K562 (cell line): ENCODE measurements around the gene GPR55. TPM values are rescaled to one million over a fixed set of nuclear protein-coding genes. Genes with fewer than 3 reads are reported as not detected.

ENCODE experiments used
- ATAC-seq: fragments of 200-7000 bp; cut with Tn5 transposase; 3 replicates; pipeline ENCODE4 v1.9.1; 2020; ENCODE audit warnings: moderate library complexity
- BruUV-seq: library from RNA; stranded (reverse); fragments of 400-500 nt; replicated peaks from 2 replicates; lab custom pipeline; 2021; lab: Mats Ljungman, UMichigan
- CTCF ChIA-PET: fragments of 300-600 bp; formaldehyde crosslinking; extraction: SDS; loops from one replicate; lab custom pipeline; 2021; ENCODE audit warnings: low intra/inter-chr PET ratio; lab: Yijun Ruan, JAX
- POLR2A ChIA-PET: fragments of 300-600, 350-650 bp; sonication (Branson Sonifier 250); formaldehyde crosslinking; extraction: SDS; loops from one replicate; lab custom pipeline; 2021; ENCODE audit warnings: antibody characterized with exemption, inconsistent platforms; lab: Yijun Ruan, JAX
- DNase-seq, 4 experiments: peaks; one replicate each; pipeline versions ENCODE4 v3.0.0 to v3.0.0-alpha.2; 2011 to 2018; ENCODE audit warnings: low spot score in 3 of 4, mixed read lengths in 3 of 4; ENCODE audit errors: extremely low read depth in 1 of 4
- FAIRE-seq: peaks from 2 replicates; lab custom pipeline; 2011; peaks lifted over from hg19 to GRCh38; lab: Jason Lieb, UNC
- H2AFZ ChIP-seq: 2 replicates; pipeline ENCODE4 v1.6.0; 2011; ENCODE audit warnings: low read depth, low read length, control low read depth, inconsistent platforms
- H3K27ac ChIP-seq: fragments of 200-600 bp; 3 replicates; pipeline ENCODE4 v1.8.0; 2011; ENCODE audit warnings: low read depth, mild to moderate bottlenecking, control low read depth, inconsistent platforms, low read length, moderate library complexity, mixed read lengths; ENCODE audit errors: extremely low read depth
- H3K27me3 ChIP-seq, 2 experiments: fragments of 300-600 bp in 1 of 2; 2 replicates in 1 of 2; 3 replicates in 1 of 2; pipeline versions ENCODE4 v1.6.0 to v1.8.0; 2011; ENCODE audit warnings: inconsistent platforms in 2 of 2, low read length in 2 of 2, mild to moderate bottlenecking in 1 of 2, mixed read lengths in 1 of 2, moderate library complexity in 1 of 2; ENCODE audit not compliant: control insufficient read depth in 2 of 2, insufficient read depth in 2 of 2
- H3K36me3 ChIP-seq: fragments of 300-600 bp; 3 replicates; pipeline ENCODE4 v1.8.0; 2011; ENCODE audit warnings: mild to moderate bottlenecking, low read length, inconsistent platforms; ENCODE audit not compliant: control insufficient read depth, insufficient read depth
- H3K4me1 ChIP-seq, 2 experiments: fragments of 200-600 bp in 1 of 2; replicated peaks in 1 of 2; 2 replicates in 1 of 2; 3 replicates in 1 of 2; pipeline versions ENCODE4 v1.5.1 to v1.8.0; 2011; ENCODE audit warnings: inconsistent platforms in 2 of 2, low read length in 2 of 2, mild to moderate bottlenecking in 1 of 2, mixed read lengths in 1 of 2, moderate library complexity in 1 of 2; ENCODE audit not compliant: control insufficient read depth in 2 of 2, insufficient read depth in 2 of 2
- H3K4me2 ChIP-seq: 2 replicates; pipeline ENCODE4 v1.6.1; 2011; ENCODE audit warnings: low read length, control low read depth, inconsistent platforms, mixed read lengths; ENCODE audit not compliant: insufficient read depth
- H3K4me3 ChIP-seq: fragments of 200-600 bp; sonication (generic), shearing (Covaris generic); 2 replicates; pipeline ENCODE4 v1.5.1; 2016; ENCODE audit warnings: control low read depth, inconsistent platforms
- H3K79me2 ChIP-seq: fragments of 200-600 bp; 3 replicates; pipeline ENCODE4 v1.8.0; 2011; ENCODE audit warnings: low read length, inconsistent platforms; ENCODE audit not compliant: control insufficient read depth, insufficient read depth
- H3K9ac ChIP-seq, 2 experiments: 2 replicates each; pipeline versions ENCODE4 v1.6.0 to v1.6.1; 2011; ENCODE audit warnings: low read depth in 2 of 2, low read length in 2 of 2, control low read depth in 1 of 2, inconsistent platforms in 1 of 2, mild to moderate bottlenecking in 1 of 2, mixed read lengths in 1 of 2; ENCODE audit not compliant: insufficient read depth in 1 of 2
- H3K9me1 ChIP-seq: one replicate; pipeline ENCODE4 v1.6.0; 2011; ENCODE audit warnings: inconsistent platforms, mild to moderate bottlenecking, low read length, moderate library complexity; ENCODE audit not compliant: control insufficient read depth, insufficient read depth
- H3K9me3 ChIP-seq: replicated peaks from 2 replicates; pipeline ENCODE4 v1.5.1; 2011; ENCODE audit warnings: low read depth, low read length, inconsistent platforms; ENCODE audit not compliant: control insufficient read depth, insufficient read depth
- H4K20me1 ChIP-seq: replicated peaks from 2 replicates; pipeline ENCODE4 v1.6.1; 2011; ENCODE audit warnings: low read length, inconsistent platforms, mixed read lengths; ENCODE audit not compliant: control insufficient read depth, insufficient read depth
- BDP1 ChIP-seq: IDR thresholded peaks from 3 replicates; pipeline ENCODE4 v1.6.1; 2011; ENCODE audit not compliant: insufficient read length, insufficient read depth
- CBX3 ChIP-seq, 2 experiments: IDR thresholded peaks; 1 replicate in 1 of 2; 2 replicates in 1 of 2; pipeline ENCODE4 v1.6.1; 2012; ENCODE audit warnings: inconsistent platforms in 2 of 2, low read length in 2 of 2, borderline replicate concordance in 1 of 2, control low read depth in 1 of 2
- CC2D1A ChIP-seq: fragments of 450-650 bp; IDR thresholded peaks from 2 replicates; pipeline ENCODE4 v1.6.1; 2017; ENCODE audit warnings: mild to moderate bottlenecking
- CCAR2 ChIP-seq: fragments of 200-400 bp; formaldehyde crosslinking; IDR thresholded peaks from 2 replicates; pipeline ENCODE4 v1.6.1; 2017; ENCODE audit warnings: mild to moderate bottlenecking, low read depth, low read length
- HMG20A ChIP-seq: fragments of 450-650 bp; formaldehyde crosslinking; conservative IDR thresholded peaks from 2 replicates; pipeline ENCODE4 v1.4.0; 2020; ENCODE audit warnings: mild to moderate bottlenecking, mixed read lengths
- HNRNPK ChIP-seq: fragments of 200-400 bp; formaldehyde crosslinking; IDR thresholded peaks from one replicate; pipeline ENCODE4 v1.6.1; 2018; ENCODE audit warnings: mild to moderate bottlenecking, low read depth, low read length; ENCODE audit not compliant: poor library complexity, severe bottlenecking
- KDM4B ChIP-seq, 2 experiments: fragments of 450-650 bp in 1 of 2; sonication (generic) in 1 of 2; IDR thresholded peaks; 2 replicates each; pipeline ENCODE4 v1.6.1; 2016 to 2017; ENCODE audit warnings: borderline replicate concordance in 2 of 2, antibody characterized with exemption in 1 of 2, low read depth in 1 of 2, mild to moderate bottlenecking in 1 of 2
- NCOA6 ChIP-seq: fragments of 450-650 bp; IDR thresholded peaks from 2 replicates; pipeline ENCODE4 v1.6.1; 2017; ENCODE audit warnings: mild to moderate bottlenecking
- RCOR1 ChIP-seq, 2 experiments: IDR thresholded peaks; 2 replicates each; pipeline ENCODE4 v1.6.1; 2012; ENCODE audit warnings: low read depth in 2 of 2, low read length in 2 of 2, borderline replicate concordance in 1 of 2, improper control_type of control experiment in 1 of 2
- ZNF12 ChIP-seq: sonication (generic); formaldehyde crosslinking; IDR thresholded peaks from 2 replicates; pipeline ENCODE4 v1.4.0; 2020; ENCODE audit warnings: mild to moderate bottlenecking, missing genetic modification reagents
- ZNF140 ChIP-seq: fragments of 250-450 bp; sonication (Bioruptor Pico); IDR thresholded peaks from 2 replicates; pipeline ENCODE4 v1.8.0; 2021; ENCODE audit warnings: moderate library complexity, mild to moderate bottlenecking, inconsistent platforms
- WGBS: fragments of 100-300 bp; shearing (Covaris generic); methylation state at CpG from one replicate; pipeline ENCODE4 v1.1.6; 2016; ENCODE audit warnings: low coverage, mixed read lengths; ENCODE audit not compliant: insufficient coverage; ENCODE audit errors: missing lambda C conversion rate; 5-methylcytosine and 5-hydroxymethylcytosine counted together
- in situ Hi-C: fragments of 300-500 bp; cut with MboI; formaldehyde crosslinking; loops from 4 replicates; pipeline ENCODE4 v1.15.0; 2018; ENCODE audit warnings: inconsistent platforms, mixed read lengths
- intact Hi-C: fragments of 100-400 bp; cut with micrococcal nuclease; formaldehyde crosslinking; loops from 2 replicates; pipeline ENCODE4 v1.14.2; 2022
- polyA plus RNA-seq, 8 experiments: library from polyadenylated mRNA; depleted of rRNA in 4 of 8; stranded (reverse) in 5 of 8; unstranded in 3 of 8; fragments of >200 nt; fragmentation: Nextera tagmentation in 2 of 8; fragmentation: Illumina TruSeq in 1 of 8; extraction: Ambion mirVana in 2 of 8; extraction: Trizol in 1 of 8; gene quantifications; 2 replicates each; pipeline versions ENCODE4 v1.2.1 to v1.2.3, GENCODE V29; 2011 to 2014; ENCODE audit warnings: inconsistent platforms in 1 of 8, missing spikeins in 1 of 8
- total RNA-seq, 7 experiments: library from RNA; depleted of rRNA in 6 of 7; stranded (reverse); fragments of >200 nt in 6 of 7; fragmentation: Illumina TruSeq in 2 of 7; extraction: Trizol in 2 of 7; gene quantifications; 2 replicates each; pipeline versions ENCODE4 v1.2.1 to v1.2.3, GENCODE V29; 2011 to 2021; ENCODE audit warnings: low replicate concordance in 1 of 7

The GPR55 gene
- total and polyA plus RNA-seq, 9 of the 15 experiments (the other 6 are each of a cell fraction or from before 2014, with no cell fraction given) = 0.11 to 0.49 (median 0.27) TPM

DNA sequence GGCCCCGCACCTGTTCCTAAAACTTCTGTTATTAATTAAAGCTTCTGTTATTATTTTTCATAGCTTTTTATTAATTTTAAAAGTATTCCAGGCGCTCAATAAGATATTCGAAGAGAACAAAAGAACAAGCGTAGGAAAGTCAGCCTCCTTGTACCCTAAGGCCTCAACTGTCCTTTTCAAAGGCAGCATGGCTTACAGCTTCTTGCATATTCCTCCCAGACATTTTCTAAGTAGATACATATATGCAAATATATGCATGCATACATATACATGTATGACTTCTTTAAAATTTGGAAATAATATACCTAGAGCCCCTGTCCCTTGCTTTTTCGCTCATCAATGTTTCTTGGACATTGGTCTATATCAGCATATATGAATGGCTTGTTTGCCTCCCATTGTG, 12.3 kb downstream of the GPR55 start:
- WGBS = 90% methylated on average over 5 of the region's 5 CpGs
- H3K9me3 ChIP-seq = no peaks in the 10 kb centered on the region
- ChIA-PET POLR2A (no interaction called here), CTCF (interaction anchor here (1.3 kb wide), 1 partner anchor 11 kb away, joined by 5 read pairs; no protein-coding TSS in a partner anchor)
- H3K4me1 ChIP-seq = peaks cover 14 to 31% of the 10 kb centered on the region in 2 experiments; a peak in 4 of 5 replicates
- H3K27me3 ChIP-seq = no peaks in the 10 kb centered on the region
- H3K9ac ChIP-seq = no peak overlapping the region
- H3K79me2 ChIP-seq = no peaks in the 10 kb centered on the region
- H3K27ac ChIP-seq = no peak overlapping the region
- ATAC-seq = no peak
- no peak for TF ChIP-seq ZNF12
- TF ChIP-seq, all 486 proteins: peak for 0
- no peak overlapping the region for H2AFZ ChIP-seq
- no peak overlapping the region for H3K4me3 ChIP-seq
- H3K36me3 ChIP-seq = no peaks in the 10 kb centered on the region
- in situ Hi-C loops = no loop called here
- DNase-seq (no peak), FAIRE-seq (no peak)
- H4K20me1 ChIP-seq = no peaks in the 10 kb centered on the region
- H3K4me2 ChIP-seq = no peak overlapping the region
- intact Hi-C loops = loop anchor here (1.0 kb wide), 2 partner anchors 10 to 88 kb away; no protein-coding TSS in a partner anchor
- no TSS peak for BruUV-seq
- no peaks in the 10 kb centered on the region for H3K9me1 ChIP-seq

DNA sequence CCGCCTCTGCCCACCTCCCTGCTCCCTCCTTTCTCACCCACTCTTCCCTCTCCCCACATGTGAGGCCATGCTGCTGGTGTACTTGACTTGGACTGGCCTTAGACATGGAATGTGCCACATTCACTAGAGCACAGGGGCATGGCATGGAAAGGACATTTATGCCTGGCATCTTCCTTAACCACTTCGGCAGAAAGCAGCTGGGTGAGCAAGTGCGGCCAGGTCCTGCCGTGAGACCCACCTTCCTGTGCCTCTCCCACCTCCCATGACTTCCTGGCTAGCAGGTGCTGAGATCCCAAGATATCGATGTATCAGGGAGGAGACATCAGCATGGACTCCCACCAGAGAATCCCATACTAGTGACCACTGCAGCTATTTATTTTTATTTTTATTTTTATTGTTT, 13.0 kb downstream of the GPR55 start:
- FAIRE-seq = no peak
- Histone ChIP-seq H2AFZ (no peak overlapping the region), H3K36me3 (no peaks in the 10 kb centered on the region), H3K9ac (no peak overlapping the region), H3K9me1 (no peaks in the 10 kb centered on the region), H3K4me3 (no peak overlapping the region), H3K9me3 (no peaks in the 10 kb centered on the region), H4K20me1 (no peaks in the 10 kb centered on the region)
- BruUV-seq = no TSS peak
- TF ChIP-seq RCOR1 (IDR thresholded peaks at IDR 0.05; ENCODE audit: borderline replicate concordance in 1 of 2, low read depth in 2 of 2, low read length in 2 of 2) = no peak
- no peak for TF ChIP-seq CCAR2
- TF ChIP-seq CC2D1A = no peak
- no peak for TF ChIP-seq ZNF140 (CRISPR knock-in tag)
- TF ChIP-seq CBX3 (IDR thresholded peaks at IDR 0.05; ENCODE audit: borderline replicate concordance in 1 of 2, low read length in 2 of 2) = no peak
- no peak for TF ChIP-seq HNRNPK
- no peak for TF ChIP-seq KDM4B (IDR thresholded peaks at IDR 0.05; ENCODE audit: borderline replicate concordance in 2 of 2, low read depth in 1 of 2)
- TF ChIP-seq HMG20A (CRISPR knock-in tag) = no peak
- no peak for TF ChIP-seq BDP1
- TF ChIP-seq NCOA6 = no peak
- TF ChIP-seq, all 486 proteins: peak for 0
- intact Hi-C loops (no loop called here), in situ Hi-C loops (no loop called here)
- ATAC-seq = no peak
- WGBS = 72% methylated on average over 5 of the region's 5 CpGs
- ChIA-PET CTCF (no interaction called here), POLR2A (no interaction called here)
- H3K27ac ChIP-seq = no peak overlapping the region
- DNase-seq = no peak
- peaks cover 20 to 38% of the 10 kb centered on the region in 2 experiments for H3K4me1 ChIP-seq
- H3K79me2 ChIP-seq = no peaks in the 10 kb centered on the region
- no peak overlapping the region for H3K4me2 ChIP-seq
- H3K27me3 ChIP-seq = no peaks in the 10 kb centered on the region
